Measurements from ENCODE around the gene NOXA1. TPM values are rescaled to one million over a fixed set of nuclear protein-coding genes. Genes with fewer than 3 reads are reported as not detected.
"Not testable (repeated sequence)": the region's sequence is repeated elsewhere in the genome, so short reads cannot be mapped to it uniquely, and the experiment has no call there.

The NOXA1 gene
- total RNA-seq, 2 donors from 2014 or later, result 0.94 to 3.4 TPM

- TF ChIP-seq, protein P1, sequence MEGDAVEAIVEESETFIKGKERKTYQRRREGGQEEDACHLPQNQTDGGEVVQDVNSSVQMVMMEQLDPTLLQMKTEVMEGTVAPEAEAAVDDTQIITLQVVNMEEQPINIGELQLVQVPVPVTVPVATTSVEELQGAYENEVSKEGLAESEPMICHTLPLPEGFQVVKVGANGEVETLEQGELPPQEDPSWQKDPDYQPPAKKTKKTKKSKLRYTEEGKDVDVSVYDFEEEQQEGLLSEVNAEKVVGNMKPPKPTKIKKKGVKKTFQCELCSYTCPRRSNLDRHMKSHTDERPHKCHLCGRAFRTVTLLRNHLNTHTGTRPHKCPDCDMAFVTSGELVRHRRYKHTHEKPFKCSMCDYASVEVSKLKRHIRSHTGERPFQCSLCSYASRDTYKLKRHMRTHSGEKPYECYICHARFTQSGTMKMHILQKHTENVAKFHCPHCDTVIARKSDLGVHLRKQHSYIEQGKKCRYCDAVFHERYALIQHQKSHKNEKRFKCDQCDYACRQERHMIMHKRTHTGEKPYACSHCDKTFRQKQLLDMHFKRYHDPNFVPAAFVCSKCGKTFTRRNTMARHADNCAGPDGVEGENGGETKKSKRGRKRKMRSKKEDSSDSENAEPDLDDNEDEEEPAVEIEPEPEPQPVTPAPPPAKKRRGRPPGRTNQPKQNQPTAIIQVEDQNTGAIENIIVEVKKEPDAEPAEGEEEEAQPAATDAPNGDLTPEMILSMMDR (IDR thresholded peaks at IDR 0.05), result no peak
- DNase-seq (ENCODE audit: low spot score), result no peak
- no peak overlapping the region for H3K4me3 ChIP-seq
- no peak overlapping the region for H3K27ac ChIP-seq
- H3K4me1 ChIP-seq, result peaks cover 0 to 9% of the 10 kb centered on the region in 2 donors
- no peaks in the 10 kb centered on the region for H3K27me3 ChIP-seq
- H3K36me3 ChIP-seq, result peaks cover 5% of the 10 kb centered on the region
- H3K9me3 ChIP-seq, result peaks cover 0 to 3% of the 10 kb centered on the region in 2 donors
These were observed 23.8 kb downstream of the NOXA1 start for GRCh38 chr9:137446851-137447471.

GRCh38 chr9:137447722-137448601 is 24.8 kb downstream of the NOXA1 start:
- Histone ChIP-seq H3K27ac (no peak overlapping the region), H3K4me1 (peaks cover 0 to 9% of the 10 kb centered on the region in 2 donors), H3K9me3 (no peaks in the 10 kb centered on the region), H3K36me3 (peaks cover 10% of the 10 kb centered on the region), H3K27me3 (no peaks in the 10 kb centered on the region), H3K4me3 (no peak overlapping the region)
- no peak for DNase-seq (ENCODE audit: low spot score)
- TF ChIP-seq, protein P1 (IDR thresholded peaks at IDR 0.05), result no peak

DNA sequence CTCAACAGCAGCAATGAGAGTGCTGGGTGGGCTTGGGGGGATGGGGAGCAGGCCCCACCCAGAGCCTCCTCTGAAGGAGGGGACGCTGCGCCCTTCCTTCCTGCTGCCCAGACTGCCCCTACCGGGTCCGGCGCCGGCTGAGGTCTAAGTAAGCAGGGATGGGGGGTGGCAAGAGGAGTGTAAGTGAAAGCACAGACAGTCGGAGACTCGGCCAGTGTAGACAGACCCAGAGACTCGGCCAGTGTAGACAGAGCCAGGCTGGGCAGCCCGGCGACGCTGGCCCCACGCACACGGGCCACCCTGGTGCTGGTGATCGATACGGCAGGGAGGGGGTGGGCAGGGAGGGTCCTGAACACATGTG is 25.4 kb downstream of the NOXA1 start:
- no peaks in the 10 kb centered on the region for H3K9me3 ChIP-seq
- peaks cover 0 to 13% of the 10 kb centered on the region in 2 donors for H3K4me1 ChIP-seq
- H3K27ac ChIP-seq, result no peak overlapping the region
- peaks cover 10% of the 10 kb centered on the region for H3K36me3 ChIP-seq
- H3K27me3 ChIP-seq, result no peaks in the 10 kb centered on the region
- DNase-seq (ENCODE audit: low spot score), result no peak
- TF ChIP-seq, protein P1 (IDR thresholded peaks at IDR 0.05), result no peak
- no peak overlapping the region for H3K4me3 ChIP-seq

- TF ChIP-seq, protein P1 (IDR thresholded peaks at IDR 0.05), result no peak
- Histone ChIP-seq H3K27ac (no peak overlapping the region), H3K4me1 (peaks cover 0 to 18% of the 10 kb centered on the region in 2 donors), H3K27me3 (no peaks in the 10 kb centered on the region), H3K4me3 (no peak overlapping the region), H3K36me3 (peaks cover 10% of the 10 kb centered on the region), H3K9me3 (no peaks in the 10 kb centered on the region)
- no peak for DNase-seq (ENCODE audit: low spot score)
These were observed 26.1 kb downstream of the NOXA1 start for GRCh38 chr9:137449081-137449844.

GRCh38 chr9:137449931-137450538 is 26.8 kb downstream of the NOXA1 start:
- H3K4me1 ChIP-seq, result peaks cover 0 to 23% of the 10 kb centered on the region in 2 donors
- no peaks in the 10 kb centered on the region for H3K27me3 ChIP-seq
- DNase-seq (ENCODE audit: low spot score), result no peak
- no peak overlapping the region for H3K27ac ChIP-seq
- no peaks in the 10 kb centered on the region for H3K9me3 ChIP-seq
- no peak overlapping the region for H3K4me3 ChIP-seq
- TF ChIP-seq, protein P1 (IDR thresholded peaks at IDR 0.05), result no peak
- peaks cover 10% of the 10 kb centered on the region for H3K36me3 ChIP-seq

DNA sequence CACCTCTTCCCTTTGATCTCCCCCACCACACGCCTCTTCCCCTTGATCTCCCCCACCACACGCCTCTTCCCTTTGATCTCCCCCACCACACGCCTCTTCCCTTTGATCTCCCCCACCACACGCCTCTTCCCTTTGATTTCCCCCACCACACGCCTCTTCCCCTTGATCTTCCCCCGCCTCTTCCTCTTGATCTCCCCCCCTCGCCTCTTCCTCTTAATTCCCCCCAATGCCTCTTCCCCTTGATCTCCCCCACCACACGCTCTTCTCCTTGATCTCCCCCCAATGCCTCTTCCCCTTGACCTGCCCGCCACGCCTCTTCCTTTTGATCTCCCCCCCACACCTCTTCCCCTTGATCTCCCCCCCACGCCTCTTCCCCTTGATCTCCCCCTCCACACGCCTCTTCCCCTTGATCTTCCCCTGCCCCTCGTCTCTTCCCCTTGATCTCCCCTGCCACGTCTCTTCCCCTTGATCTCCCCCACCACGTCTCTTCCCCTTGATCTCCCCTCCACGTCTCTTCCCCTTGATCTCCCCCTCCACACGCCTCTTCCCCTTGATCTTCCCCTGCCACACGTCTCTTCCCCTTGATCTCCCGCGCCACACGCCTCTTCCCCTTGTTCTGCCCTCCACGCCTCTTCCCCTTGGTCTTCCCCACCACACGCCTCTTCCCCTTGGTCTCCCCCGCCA is 27.5 kb downstream of the NOXA1 start:
- not testable (repeated sequence) for H3K27me3 ChIP-seq; H3K4me3 ChIP-seq; H3K9me3 ChIP-seq; DNase-seq (ENCODE audit: low spot score); H3K27ac ChIP-seq
- peaks cover 0 to 20% of the 10 kb centered on the region in 2 donors for H3K4me1 ChIP-seq
- peaks cover 10% of the 10 kb centered on the region for H3K36me3 ChIP-seq

- H3K27me3 ChIP-seq; H3K4me3 ChIP-seq; H3K27ac ChIP-seq; H3K9me3 ChIP-seq; DNase-seq (ENCODE audit: low spot score): not testable (repeated sequence)
- H3K4me1 ChIP-seq, result peaks cover 0 to 20% of the 10 kb centered on the region in 2 donors
- H3K36me3 ChIP-seq, result peaks cover 10% of the 10 kb centered on the region
These were observed 28.2 kb downstream of the NOXA1 start for GRCh38 chr9:137451264-137452005.
